SK-N-SH (cell line): Measurements from ENCODE around the gene PPAN. TPM values are rescaled to one million over a fixed set of nuclear protein-coding genes. Genes with fewer than 3 reads are reported as not detected.

Experiments
- CTCF ChIA-PET: fragments of 300-600, 350-600 bp; formaldehyde crosslinking; extraction: SDS; loops from one replicate; lab custom pipeline; 2021; lab: Yijun Ruan, JAX
- POLR2A ChIA-PET: fragments of 350-600 bp; sonication (Branson Sonifier 250); formaldehyde crosslinking; extraction: SDS; loops from one replicate; lab custom pipeline; 2020; ENCODE audit warnings: antibody characterized with exemption, inconsistent platforms; lab: Yijun Ruan, JAX
- DNase-seq: peaks from one replicate; pipeline ENCODE4 v3.0.0; 2012
- H2AFZ ChIP-seq: fragments of 200-600 bp; sonication (generic); 2 replicates; pipeline ENCODE4 v1.8.1; 2016; ENCODE audit warnings: antibody characterized with exemption, mild to moderate bottlenecking, low read depth
- H3F3A ChIP-seq: fragments of 200-600 bp; sonication (generic); replicated peaks from 2 replicates; pipeline ENCODE3; 2016; ENCODE audit warnings: antibody characterized with exemption, mild to moderate bottlenecking; ENCODE audit not compliant: insufficient read depth
- H3K27ac ChIP-seq, 2 experiments: fragments of 200-500 bp in 1 of 2; fragments of 200-600 bp in 1 of 2; sonication (Bioruptor generic) in 1 of 2; sonication (generic), shearing (Covaris generic) in 1 of 2; 2 replicates each; pipeline versions ENCODE4 v1.5.1 to v1.6.1; 2014 to 2016; ENCODE audit warnings: low read depth in 2 of 2, inconsistent platforms in 1 of 2, low read length in 1 of 2, mild to moderate bottlenecking in 1 of 2, mixed read lengths in 1 of 2
- H3K27me3 ChIP-seq: fragments of 200-600 bp; sonication (generic), shearing (Covaris generic); 2 replicates; pipeline ENCODE4 v1.6.1; 2016; ENCODE audit warnings: mixed run types; ENCODE audit not compliant: insufficient read depth
- H3K36me3 ChIP-seq, 2 experiments: fragments of 200-500 bp in 1 of 2; fragments of 200-600 bp in 1 of 2; sonication (Bioruptor generic) in 1 of 2; sonication (generic) in 1 of 2; replicated peaks in 1 of 2; 2 replicates each; pipeline versions ENCODE3 to v1.5.1; 2014 to 2016; ENCODE audit warnings: low read length in 1 of 2, mild to moderate bottlenecking in 1 of 2; ENCODE audit not compliant: insufficient read depth in 2 of 2, control insufficient read depth in 1 of 2
- H3K4me1 ChIP-seq, 2 experiments: fragments of 200-500 bp in 1 of 2; fragments of 200-600 bp in 1 of 2; sonication (Bioruptor generic) in 1 of 2; sonication (generic), shearing (Covaris generic) in 1 of 2; 2 replicates each; pipeline versions ENCODE4 v1.5.1 to v1.6.1; 2014 to 2016; ENCODE audit warnings: low read depth in 1 of 2, low read length in 1 of 2, mixed run types in 1 of 2; ENCODE audit not compliant: insufficient read depth in 2 of 2, control insufficient read depth in 1 of 2
- H3K4me2 ChIP-seq: fragments of 200-600 bp; sonication (generic), shearing (Covaris generic); 2 replicates; pipeline ENCODE4 v1.6.1; 2017; ENCODE audit warnings: mixed run types
- H3K4me3 ChIP-seq, 2 experiments: fragments of 200-500 bp in 1 of 2; fragments of 200-600 bp in 1 of 2; sonication (Bioruptor generic) in 1 of 2; sonication (generic), shearing (Covaris generic) in 1 of 2; 2 replicates each; pipeline versions ENCODE4 v1.5.1 to v1.8.1; 2014 to 2016; ENCODE audit warnings: low read depth in 2 of 2, inconsistent platforms in 1 of 2, low read length in 1 of 2, mild to moderate bottlenecking in 1 of 2, mixed read lengths in 1 of 2, moderate library complexity in 1 of 2
- H3K79me2 ChIP-seq: fragments of 200-600 bp; sonication (generic); 2 replicates; pipeline ENCODE4 v1.8.1; 2017; ENCODE audit warnings: mild to moderate bottlenecking; ENCODE audit not compliant: insufficient read depth
- H3K9ac ChIP-seq: fragments of 200-600 bp; sonication (generic); 2 replicates; pipeline ENCODE4 v1.6.1; 2017; ENCODE audit warnings: mixed run types
- H3K9me2 ChIP-seq: fragments of 200-600 bp; sonication (generic); 2 replicates; pipeline ENCODE4 v1.6.1; 2017; ENCODE audit warnings: mixed run types
- H3K9me3 ChIP-seq: fragments of 200-600 bp; sonication (generic); 2 replicates; pipeline ENCODE4 v1.6.1; 2017; ENCODE audit warnings: mixed run types, mild to moderate bottlenecking, moderate library complexity
- H4K20me1 ChIP-seq: fragments of 200-600 bp; sonication (generic); 2 replicates; pipeline ENCODE4 v1.6.1; 2017; ENCODE audit warnings: mild to moderate bottlenecking, mixed run types; ENCODE audit not compliant: insufficient read depth
- CHD2 ChIP-seq: fragments of 150-350 bp; IDR thresholded peaks from 2 replicates; pipeline ENCODE4 v1.6.1; 2018; ENCODE audit warnings: low read length; ENCODE audit not compliant: partially characterized antibody
- ELF1 ChIP-seq: IDR thresholded peaks from 2 replicates; pipeline ENCODE4 v1.4.0; 2012
- EZH2phosphoT487 ChIP-seq: fragments of 200-600 bp; sonication (generic); IDR thresholded peaks from 2 replicates; pipeline ENCODE4 v1.6.1; 2017; ENCODE audit warnings: low read depth, mixed run types, mild to moderate bottlenecking, antibody characterized with exemption, moderate library complexity, borderline replicate concordance
- FOSL2 ChIP-seq: IDR thresholded peaks from 2 replicates; pipeline ENCODE4 v1.4.0; 2012; ENCODE audit warnings: low read depth, mild to moderate bottlenecking, moderate library complexity, borderline replicate concordance
- FOXJ3 ChIP-seq: sonication (generic); formaldehyde crosslinking; IDR thresholded peaks from 2 replicates; pipeline ENCODE4 v1.5.1; 2020; ENCODE audit warnings: mild to moderate bottlenecking, missing genetic modification reagents
- FOXM1 ChIP-seq: IDR thresholded peaks from 2 replicates; pipeline ENCODE4 v1.4.0; 2012; ENCODE audit warnings: low read depth, mild to moderate bottlenecking
- IRF3 ChIP-seq: fragments of 150-350 bp; IDR thresholded peaks from 2 replicates; pipeline ENCODE4 v1.6.1; 2016; ENCODE audit warnings: mild to moderate bottlenecking, low read depth, low read length
- MAX ChIP-seq: IDR thresholded peaks from 2 replicates; pipeline ENCODE4 v1.4.0; 2012; ENCODE audit warnings: low read depth
- MEF2A ChIP-seq: IDR thresholded peaks from 2 replicates; pipeline ENCODE4 v1.4.0; 2012; ENCODE audit warnings: low read depth, borderline replicate concordance
- NRF1 ChIP-seq: IDR thresholded peaks from 2 replicates; pipeline ENCODE4 v1.6.1; 2012; ENCODE audit warnings: low read depth, mild to moderate bottlenecking, low read length
- PBX3 ChIP-seq: IDR thresholded peaks from 2 replicates; pipeline ENCODE4; 2012
- POLR2AphosphoS5 ChIP-seq: IDR thresholded peaks from 2 replicates; pipeline ENCODE4 v1.6.1; 2012; ENCODE audit warnings: low read depth, low read length
- RAD21 ChIP-seq: IDR thresholded peaks from 2 replicates; pipeline ENCODE4 v1.6.1; 2012; ENCODE audit warnings: mild to moderate bottlenecking, low read length
- RXRA ChIP-seq: IDR thresholded peaks from 2 replicates; pipeline ENCODE4 v1.4.0; 2012; ENCODE audit warnings: low read depth, mild to moderate bottlenecking, borderline replicate concordance
- SIN3A ChIP-seq: IDR thresholded peaks from 2 replicates; pipeline ENCODE4 v1.6.1; 2012; ENCODE audit warnings: low read depth, mild to moderate bottlenecking, low read length, moderate library complexity, borderline replicate concordance
- SMC3 ChIP-seq: IDR thresholded peaks from 2 replicates; pipeline ENCODE4 v1.6.1; 2012; ENCODE audit warnings: low read depth, low read length, improper control_type of control experiment
- TAF1 ChIP-seq: IDR thresholded peaks from 2 replicates; pipeline ENCODE4 v1.6.1; 2012; ENCODE audit warnings: low read depth, mild to moderate bottlenecking, low read length, moderate library complexity, borderline replicate concordance
- TCF12 ChIP-seq: IDR thresholded peaks from 2 replicates; pipeline ENCODE4 v1.4.0; 2012
- YY1 ChIP-seq: IDR thresholded peaks from 2 replicates; pipeline ENCODE4 v1.4.0; 2012; ENCODE audit warnings: low read depth, mild to moderate bottlenecking
- WGBS: methylation state at CpG from one replicate; pipeline ENCODE4 v1.1.6; 2017; ENCODE audit warnings: low lambda C conversion rate; 5-methylcytosine and 5-hydroxymethylcytosine counted together
- polyA plus RNA-seq, 3 experiments: library from polyadenylated mRNA; depleted of rRNA; stranded (reverse); fragments of >200 nt; gene quantifications; 2 replicates each; pipeline ENCODE4 v1.2.3, GENCODE V29; 2012
- TF ChIP-seq, protein P1 (sequence below): IDR thresholded peaks from 2 replicates; pipeline ENCODE4 v1.4.0; 2012; ENCODE audit warnings: low read depth, borderline replicate concordance

PPAN gene
- polyA plus RNA-seq, 1 of the 3 experiments (the other 2 are of a cell fraction) = 75.6 TPM

DNA sequence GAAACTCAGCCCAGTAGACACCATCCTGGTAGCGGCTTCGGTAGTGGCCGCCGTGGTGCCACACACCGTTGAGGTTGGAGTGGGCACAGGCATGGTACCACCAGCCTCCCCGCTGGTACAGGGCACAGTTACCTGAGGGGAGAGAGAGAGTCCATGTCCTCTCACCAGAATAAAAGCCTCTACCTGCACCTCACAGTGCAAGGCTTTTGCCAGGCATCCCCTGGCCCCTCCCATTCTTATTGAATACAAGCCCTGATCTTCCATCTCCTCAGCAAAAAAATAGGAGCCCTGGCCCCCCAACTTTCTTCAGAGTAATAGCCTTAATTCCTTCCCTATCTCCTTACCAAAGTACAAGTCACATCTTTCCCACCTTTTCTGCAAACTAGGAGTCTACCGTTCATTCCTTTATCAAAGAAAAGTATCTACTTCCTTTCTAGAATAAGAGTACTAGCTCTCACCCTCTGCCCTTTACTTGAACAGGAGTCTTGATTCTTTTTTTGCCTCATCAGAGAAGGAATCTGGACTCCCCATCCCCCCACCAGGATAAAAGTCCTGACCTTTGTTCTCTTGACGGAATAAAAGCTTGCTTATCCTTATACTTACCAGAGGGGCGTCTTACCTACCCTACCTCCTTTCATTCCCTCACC, 13.4 kb upstream of the PPAN start:
- H4K20me1 ChIP-seq = no peaks in the 10 kb centered on the region
- H3K27ac ChIP-seq = no peak overlapping the region
- H3K4me2 ChIP-seq = no peak overlapping the region
- CTCF ChIA-PET = no interaction called here
- 89% methylated on average over 9 of the region's 9 CpGs for WGBS
- POLR2A ChIA-PET = no interaction called here
- no peaks in the 10 kb centered on the region for H3K79me2 ChIP-seq
- H3K36me3 ChIP-seq = peaks cover 0 to 5% of the 10 kb centered on the region in 2 experiments
- H3K4me1 ChIP-seq = peaks cover 0 to 7% of the 10 kb centered on the region in 2 experiments; a peak in 1 of 4 replicates
- no peak overlapping the region for H3K9ac ChIP-seq
- no peaks in the 10 kb centered on the region for H3K27me3 ChIP-seq
- no peaks in the 10 kb centered on the region for H3F3A ChIP-seq
- no peak for TF ChIP-seq EZH2phosphoT487
- no peak for TF ChIP-seq PBX3
- TF ChIP-seq POLR2AphosphoS5 = no peak
- no peak for TF ChIP-seq RXRA
- no peak for TF ChIP-seq IRF3
- no peak for TF ChIP-seq FOSL2
- TF ChIP-seq NRF1 = no peak
- TF ChIP-seq MAX = no peak
- TF ChIP-seq FOXJ3 = no peak
- TF ChIP-seq TCF12 = no peak
- TF ChIP-seq FOXM1 = no peak
- no peak for TF ChIP-seq MEF2A
- no peak for TF ChIP-seq SIN3A
- no peak for TF ChIP-seq SMC3
- TF ChIP-seq CHD2 = no peak
- no peak for TF ChIP-seq YY1
- no peak for TF ChIP-seq RAD21
- TF ChIP-seq ELF1 = no peak
- TF ChIP-seq, protein P1, sequence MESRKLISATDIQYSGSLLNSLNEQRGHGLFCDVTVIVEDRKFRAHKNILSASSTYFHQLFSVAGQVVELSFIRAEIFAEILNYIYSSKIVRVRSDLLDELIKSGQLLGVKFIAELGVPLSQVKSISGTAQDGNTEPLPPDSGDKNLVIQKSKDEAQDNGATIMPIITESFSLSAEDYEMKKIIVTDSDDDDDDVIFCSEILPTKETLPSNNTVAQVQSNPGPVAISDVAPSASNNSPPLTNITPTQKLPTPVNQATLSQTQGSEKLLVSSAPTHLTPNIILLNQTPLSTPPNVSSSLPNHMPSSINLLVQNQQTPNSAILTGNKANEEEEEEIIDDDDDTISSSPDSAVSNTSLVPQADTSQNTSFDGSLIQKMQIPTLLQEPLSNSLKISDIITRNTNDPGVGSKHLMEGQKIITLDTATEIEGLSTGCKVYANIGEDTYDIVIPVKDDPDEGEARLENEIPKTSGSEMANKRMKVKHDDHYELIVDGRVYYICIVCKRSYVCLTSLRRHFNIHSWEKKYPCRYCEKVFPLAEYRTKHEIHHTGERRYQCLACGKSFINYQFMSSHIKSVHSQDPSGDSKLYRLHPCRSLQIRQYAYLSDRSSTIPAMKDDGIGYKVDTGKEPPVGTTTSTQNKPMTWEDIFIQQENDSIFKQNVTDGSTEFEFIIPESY = no peak
- no peak for TF ChIP-seq TAF1
- H3K9me3 ChIP-seq = no peaks in the 10 kb centered on the region
- no peaks in the 10 kb centered on the region for H3K9me2 ChIP-seq
- no peak overlapping the region for H2AFZ ChIP-seq
- DNase-seq = no peak
- H3K4me3 ChIP-seq = no peak overlapping the region
